Rectal smooth muscle tissue (tissue), 1 donor: ENCODE results near the gene FOXA2.

Experiments used
- H3K27ac ChIP-seq: one replicate; pipeline ENCODE4 v1.7.0; 2013; ENCODE audit warnings: low read depth, low read length, inconsistent platforms
- H3K27me3 ChIP-seq: one replicate; pipeline ENCODE4 v1.7.0; 2013; ENCODE audit warnings: low read length; ENCODE audit not compliant: control insufficient read depth, insufficient read depth
- H3K36me3 ChIP-seq: one replicate; pipeline ENCODE4 v1.7.0; 2013; ENCODE audit warnings: low read length; ENCODE audit not compliant: control insufficient read depth, insufficient read depth
- H3K4me1 ChIP-seq: one replicate; pipeline ENCODE4 v1.7.0; 2013; ENCODE audit warnings: low read length; ENCODE audit not compliant: control insufficient read depth, insufficient read depth
- H3K4me3 ChIP-seq: one replicate; pipeline ENCODE4 v1.7.0; 2013; ENCODE audit warnings: low read length
- H3K9ac ChIP-seq: one replicate; pipeline ENCODE4 v1.7.0; 2013; ENCODE audit warnings: low read length

Gene FOXA2

GRCh38 chr20:22536956-22537756, 47.2 kb downstream of the FOXA2 start:
- no peak overlapping the region for H3K27ac ChIP-seq
- H3K27me3 ChIP-seq, result peaks cover 2% of the 10 kb centered on the region
- no peaks in the 10 kb centered on the region for H3K4me1 ChIP-seq
- H3K9ac ChIP-seq, result no peak overlapping the region
- no peak overlapping the region for H3K4me3 ChIP-seq
- H3K36me3 ChIP-seq, result no peaks in the 10 kb centered on the region

GRCh38 chr20:22536141-22536828, 48.1 kb downstream of the FOXA2 start:
- Histone ChIP-seq H3K4me1 (no peaks in the 10 kb centered on the region), H3K9ac (no peak overlapping the region), H3K27ac (no peak overlapping the region), H3K4me3 (no peak overlapping the region), H3K36me3 (no peaks in the 10 kb centered on the region), H3K27me3 (peaks cover 2% of the 10 kb centered on the region)

- Histone ChIP-seq H3K9ac (no peak overlapping the region), H3K4me3 (no peak overlapping the region), H3K36me3 (no peaks in the 10 kb centered on the region), H3K27ac (no peak overlapping the region), H3K4me1 (no peaks in the 10 kb centered on the region), H3K27me3 (no peaks in the 10 kb centered on the region)
Measured at GRCh38 chr20:22535483-22535882, 48.9 kb downstream of the FOXA2 start.

GRCh38 chr20:22533823-22534751, 50.3 kb downstream of the FOXA2 start:
- no peaks in the 10 kb centered on the region for H3K36me3 ChIP-seq
- no peak overlapping the region for H3K9ac ChIP-seq
- no peaks in the 10 kb centered on the region for H3K27me3 ChIP-seq
- no peak overlapping the region for H3K27ac ChIP-seq
- H3K4me1 ChIP-seq, result no peaks in the 10 kb centered on the region
- no peak overlapping the region for H3K4me3 ChIP-seq

GRCh38 chr20:22532598-22532997, 51.8 kb downstream of the FOXA2 start:
- no peak overlapping the region for H3K9ac ChIP-seq
- H3K4me1 ChIP-seq, result no peaks in the 10 kb centered on the region
- no peak overlapping the region for H3K4me3 ChIP-seq
- no peaks in the 10 kb centered on the region for H3K36me3 ChIP-seq
- no peak overlapping the region for H3K27ac ChIP-seq
- H3K27me3 ChIP-seq, result no peaks in the 10 kb centered on the region

- H3K36me3 ChIP-seq, result no peaks in the 10 kb centered on the region
- no peak overlapping the region for H3K27ac ChIP-seq
- no peaks in the 10 kb centered on the region for H3K4me1 ChIP-seq
- no peak overlapping the region for H3K9ac ChIP-seq
- no peaks in the 10 kb centered on the region for H3K27me3 ChIP-seq
- no peak overlapping the region for H3K4me3 ChIP-seq
Measured at GRCh38 chr20:22531756-22532155, 52.6 kb downstream of the FOXA2 start.

GRCh38 chr20:22531056-22531615, 53.2 kb downstream of the FOXA2 start:
- no peaks in the 10 kb centered on the region for H3K27me3 ChIP-seq
- no peak overlapping the region for H3K9ac ChIP-seq
- H3K4me3 ChIP-seq, result no peak overlapping the region
- H3K36me3 ChIP-seq, result no peaks in the 10 kb centered on the region
- no peaks in the 10 kb centered on the region for H3K4me1 ChIP-seq
- H3K27ac ChIP-seq, result no peak overlapping the region
